ENCODE measurements around the gene SEPTIN14.
"Not testable (repeated sequence)": the region's sequence is repeated elsewhere in the genome, so short reads cannot be mapped to it uniquely, and the experiment has no call there.

The SEPTIN14 gene

GRCh38 chr7:55818686-55819085 is 43.9 kb downstream of the SEPTIN14 start:
- DNase-seq (ENCODE audit: low read depth), result no peak
- TF ChIP-seq CTCF (conservative IDR thresholded peaks at IDR 0.05; ENCODE audit: low read length), result no peak
- H3K4me3 ChIP-seq (ENCODE audit: low read length), result no peak overlapping the region

DNA sequence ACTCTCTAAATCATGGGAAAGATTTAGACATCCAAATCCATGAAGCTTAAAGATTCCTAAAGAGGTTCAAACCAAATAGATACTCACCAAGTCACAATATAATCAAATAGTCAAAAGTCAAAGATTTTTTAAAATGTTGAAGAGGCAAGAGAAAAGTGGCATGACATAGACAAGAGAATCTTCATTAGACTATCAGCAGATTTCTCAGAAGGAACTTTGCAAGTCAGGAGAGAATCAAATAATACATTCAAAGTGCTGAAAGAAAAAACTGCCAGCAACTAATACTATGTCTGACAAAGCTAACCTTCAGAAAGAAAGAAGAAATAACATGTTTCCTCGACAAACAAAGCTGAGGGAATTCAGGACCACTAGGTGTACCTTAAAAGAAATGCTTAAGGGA is 65.3 kb downstream of the SEPTIN14 start:
- not testable (repeated sequence) for DNase-seq (ENCODE audit: low read depth); H3K4me3 ChIP-seq (ENCODE audit: low read length)

- no peak for DNase-seq (ENCODE audit: low read depth)
Measured at GRCh38 chr7:55794527-55794926, 68.0 kb downstream of the SEPTIN14 start.

GRCh38 chr7:55792048-55792447 is 70.5 kb downstream of the SEPTIN14 start:
- TF ChIP-seq CTCF (conservative IDR thresholded peaks at IDR 0.05; ENCODE audit: low read length), result no peak
- no peak overlapping the region for H3K4me3 ChIP-seq (ENCODE audit: low read length)
- DNase-seq (ENCODE audit: low read depth), result no peak

More at GRCh38 chr7:55794527-55794926, 68.0 kb downstream of the SEPTIN14 start:
- H3K4me3 ChIP-seq (ENCODE audit: low read length), result no peak overlapping the region
- TF ChIP-seq CTCF (conservative IDR thresholded peaks at IDR 0.05; ENCODE audit: low read length), result no peak

- H3K4me3 ChIP-seq (ENCODE audit: low read length), result no peak overlapping the region
- TF ChIP-seq CTCF (conservative IDR thresholded peaks at IDR 0.05; ENCODE audit: low read length), result no peak
- DNase-seq (ENCODE audit: low read depth), result no peak
Measured at GRCh38 chr7:55787796-55788195, 74.8 kb downstream of the SEPTIN14 start.

DNA sequence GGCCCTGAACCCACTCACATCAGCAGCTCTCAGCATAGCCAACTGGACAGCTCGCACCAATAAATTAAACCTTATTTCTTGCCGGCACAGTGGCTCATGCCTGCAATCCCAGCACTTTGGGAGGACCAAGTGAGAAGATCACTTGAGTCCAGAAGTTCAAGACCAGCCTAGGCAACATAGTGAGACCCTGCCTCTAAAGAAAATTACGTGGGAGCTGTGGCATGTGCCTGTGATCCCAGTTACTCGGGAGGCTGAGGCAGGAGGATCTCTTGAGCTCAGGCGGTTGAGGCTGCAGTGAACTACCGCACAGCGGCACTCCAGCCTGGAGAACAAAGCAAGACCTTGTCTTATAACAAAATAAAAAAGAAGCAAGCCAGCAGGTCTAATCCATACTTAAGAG is 75.7 kb downstream of the SEPTIN14 start:
- TF ChIP-seq CTCF (conservative IDR thresholded peaks at IDR 0.05; ENCODE audit: low read length), result no peak
- DNase-seq (ENCODE audit: low read depth), result no peak
- no peak overlapping the region for H3K4me3 ChIP-seq (ENCODE audit: low read length)

- DNase-seq (ENCODE audit: low read depth); H3K4me3 ChIP-seq (ENCODE audit: low read length): not testable (repeated sequence)
Measured at GRCh38 chr7:55785444-55785843, 77.1 kb downstream of the SEPTIN14 start.

- no peak overlapping the region for H3K4me3 ChIP-seq (ENCODE audit: low read length)
- no peak for TF ChIP-seq CTCF (conservative IDR thresholded peaks at IDR 0.05; ENCODE audit: low read length)
- DNase-seq (ENCODE audit: low read depth), result no peak
Measured at GRCh38 chr7:55784151-55784550, 78.4 kb downstream of the SEPTIN14 start.

Measured in AG10803 (cell line).